Stimulated activated CD4-positive, alpha-beta T cell treated with anti-CD3 and anti-CD28 coated beads, TNF-alpha, amount 100 ng/mL, for 24 hours (primary cell): ENCODE results near the gene ST3GAL4.

Experiments
- DNase-seq, 3 experiments: peaks; one replicate each; pipeline ENCODE4 v3.0.0-alpha.2; 2020; ENCODE audit warnings: low read depth in 3 of 3

ST3GAL4 gene

GRCh38 chr11:126450198-126450597 lies 94.7 kb downstream of the ST3GAL4 start:
- no peak for DNase-seq

DNA sequence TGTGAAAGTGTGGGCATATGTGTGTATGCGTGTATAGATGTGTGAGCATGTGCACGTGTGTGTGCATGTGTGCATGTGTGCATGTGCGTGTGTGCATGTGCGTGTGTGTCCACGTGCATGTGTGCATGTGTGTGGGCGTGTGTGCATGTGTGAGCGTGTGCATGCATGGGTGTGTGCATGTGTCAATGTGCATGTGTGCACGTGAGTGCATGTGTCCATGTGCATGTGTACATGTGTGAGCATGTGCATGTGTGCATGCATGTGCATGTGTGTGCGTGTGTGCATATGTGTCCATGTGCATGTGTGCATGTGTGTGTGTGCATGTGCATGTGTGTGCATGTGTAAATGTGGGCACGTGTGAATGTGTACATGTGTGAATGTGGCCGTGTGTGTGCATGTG lies 95.3 kb downstream of the ST3GAL4 start:
- DNase-seq, result no peak

- DNase-seq, result no peak
These were observed 95.8 kb downstream of the ST3GAL4 start for GRCh38 chr11:126451211-126451802.

DNA sequence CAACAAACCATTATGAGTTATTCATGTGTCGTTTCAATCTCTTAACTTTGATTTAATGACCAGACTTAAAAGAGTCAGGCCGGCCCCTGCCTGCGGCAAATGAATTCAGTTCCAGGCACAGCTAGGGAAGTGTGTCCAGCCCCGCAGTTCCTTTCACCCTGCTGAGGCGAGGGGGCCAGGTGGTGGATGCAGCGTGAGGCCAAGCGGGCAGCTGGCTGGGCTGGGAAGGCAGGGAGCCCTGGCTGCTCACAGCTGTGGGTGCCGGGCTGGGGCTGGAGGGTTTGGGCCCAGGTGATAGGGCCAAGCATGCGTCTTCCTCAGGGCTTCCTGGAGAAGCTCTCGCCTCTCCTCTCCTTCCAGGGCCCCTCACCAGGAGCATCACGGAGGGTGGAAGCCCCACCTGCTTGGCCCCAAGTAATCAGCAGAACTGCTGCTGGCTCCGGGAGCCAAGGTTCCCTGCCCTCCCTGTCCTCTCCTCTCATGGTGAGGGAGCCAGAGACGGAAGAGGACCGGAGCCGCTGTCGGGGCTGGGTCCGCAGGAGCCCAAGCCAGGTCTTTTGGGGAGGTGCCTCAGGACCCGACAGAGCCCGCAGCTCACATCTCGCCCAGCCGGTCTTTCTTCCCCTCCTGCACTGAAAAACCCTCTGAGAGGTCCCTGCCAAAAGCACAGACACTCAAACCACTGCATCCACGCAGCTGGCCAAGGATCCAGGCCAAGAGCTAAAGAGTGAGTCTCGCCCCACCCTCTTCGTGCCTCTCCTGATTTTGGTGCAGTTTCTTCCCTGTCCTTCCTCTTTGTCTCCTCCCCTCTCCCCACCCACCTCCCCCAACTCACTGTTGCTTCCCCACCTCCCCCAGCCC lies 97.0 kb downstream of the ST3GAL4 start:
- DNase-seq, result no peak

DNA sequence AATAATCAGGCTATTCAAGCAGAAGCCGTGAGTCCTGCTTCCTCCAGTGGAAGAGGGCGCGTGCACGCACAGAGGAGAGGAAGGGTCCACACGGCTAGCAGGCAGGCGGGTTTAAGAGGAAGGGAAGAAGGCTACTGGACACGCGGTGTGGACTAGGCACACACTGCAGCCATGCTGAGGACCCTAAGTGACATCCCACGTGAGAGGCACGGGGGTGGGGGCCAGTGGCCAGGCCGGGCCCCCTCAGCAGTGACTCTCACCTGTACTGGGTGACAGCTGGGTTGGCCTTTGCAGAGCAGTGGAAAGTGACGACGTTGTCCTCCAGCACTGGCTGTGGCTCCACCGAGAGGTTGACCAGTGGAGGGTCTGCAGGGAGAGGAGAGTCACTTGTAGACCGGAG lies 100.6 kb downstream of the ST3GAL4 start:
- DNase-seq, result no peak

DNA sequence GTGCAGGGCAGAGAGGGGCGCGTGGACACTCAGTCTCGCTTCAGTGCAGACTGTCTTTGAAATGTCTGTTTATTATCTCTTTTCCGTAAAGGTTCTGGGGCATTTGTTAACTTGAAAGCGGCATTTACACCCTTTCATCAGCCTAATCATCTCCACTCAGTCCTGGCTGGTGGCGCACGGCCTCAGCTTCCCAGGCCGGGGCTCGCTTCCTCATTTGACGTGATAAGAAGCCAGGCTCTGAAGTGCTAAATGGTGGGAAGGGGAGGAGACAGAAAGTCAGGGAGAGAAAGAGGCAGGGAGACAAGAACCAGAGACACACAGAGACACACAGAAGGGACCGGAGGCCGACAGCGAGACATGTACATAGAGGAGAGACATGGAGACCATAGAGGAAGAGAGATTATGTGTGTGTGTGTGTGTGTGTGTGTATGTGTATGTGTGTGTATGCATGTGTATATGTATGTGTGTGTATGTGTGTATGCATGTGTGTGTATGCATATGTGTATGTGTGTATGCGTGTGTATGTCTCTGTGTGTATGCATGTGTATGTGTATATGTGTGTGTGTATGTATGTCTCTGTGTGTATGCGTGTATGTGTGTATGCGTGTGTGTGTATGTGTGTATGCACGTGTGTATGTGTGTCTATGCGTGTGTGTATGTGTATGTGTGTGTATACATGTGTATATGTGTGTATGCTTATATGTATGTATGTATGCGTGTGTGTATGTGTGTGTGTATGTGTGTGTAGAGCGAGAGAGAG lies 101.5 kb downstream of the ST3GAL4 start:
- no peak for DNase-seq

DNA sequence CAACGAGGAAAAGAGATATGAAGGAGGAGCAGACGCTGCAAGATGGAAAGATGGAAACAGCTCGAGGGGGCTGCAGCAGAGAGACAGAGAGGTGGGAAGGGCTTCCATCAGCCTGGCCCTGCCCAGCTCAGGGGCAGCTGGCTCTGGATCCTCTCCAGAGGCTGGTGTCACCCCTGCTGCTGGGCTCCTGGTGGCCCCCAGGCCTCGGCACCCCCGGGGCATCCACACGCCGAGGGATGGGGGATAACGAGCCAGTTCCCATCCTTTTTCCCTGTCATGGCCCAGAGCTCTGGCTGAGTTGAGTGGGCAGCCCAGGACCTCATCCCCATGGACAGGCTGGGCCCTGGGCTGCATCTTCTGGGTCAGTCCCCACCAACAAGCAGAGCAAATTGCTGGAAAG lies 102.3 kb downstream of the ST3GAL4 start:
- no peak for DNase-seq

DNA sequence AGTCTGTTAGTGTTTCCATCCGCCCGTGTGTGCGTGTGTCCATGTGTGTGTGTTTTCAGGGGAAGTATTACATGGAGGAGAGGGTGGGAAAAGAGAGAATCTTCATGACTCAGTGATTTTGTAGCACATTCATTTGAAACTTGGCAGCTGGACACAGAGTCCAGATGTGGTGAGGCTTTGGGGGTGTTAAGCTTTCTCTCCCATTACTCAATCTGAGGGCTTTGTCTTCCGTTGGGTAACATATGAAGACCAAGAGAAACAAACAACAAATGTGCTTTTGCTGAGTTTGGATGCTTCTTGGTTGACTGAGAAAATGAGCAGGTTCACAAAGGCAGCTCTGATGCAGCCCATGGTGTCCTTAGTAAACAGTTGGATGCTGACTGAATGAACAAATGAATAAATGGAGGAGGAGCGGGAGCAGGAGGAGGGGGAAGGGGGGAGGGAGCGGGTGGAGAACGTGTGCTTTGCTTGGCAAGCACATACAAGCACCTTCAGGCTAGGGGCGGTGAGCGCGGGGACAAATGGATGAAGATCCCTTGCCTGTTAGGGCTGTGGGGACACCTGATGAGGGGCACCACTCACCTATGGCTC lies 104.3 kb downstream of the ST3GAL4 start:
- no peak for DNase-seq

GRCh38 chr11:126460417-126461095 lies 105.1 kb downstream of the ST3GAL4 start:
- DNase-seq, result no peak

DNA sequence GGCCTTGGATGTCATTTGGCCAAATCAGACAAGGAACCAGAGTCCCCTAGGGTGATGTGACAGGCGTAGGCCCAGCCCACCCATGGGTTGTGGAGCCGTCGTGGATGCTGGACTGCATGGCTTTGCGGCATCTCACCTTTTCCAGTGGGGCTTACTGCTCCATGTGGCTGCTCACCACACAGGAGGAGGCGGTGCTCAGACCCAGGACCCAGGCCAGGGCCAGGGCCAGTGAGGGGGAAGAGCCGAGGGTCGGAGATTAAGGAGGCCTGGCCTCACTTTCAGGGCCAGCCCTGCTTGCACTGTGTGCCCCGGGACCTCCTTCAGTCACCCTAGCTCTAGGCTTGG lies 105.6 kb downstream of the ST3GAL4 start:
- no peak for DNase-seq

DNA sequence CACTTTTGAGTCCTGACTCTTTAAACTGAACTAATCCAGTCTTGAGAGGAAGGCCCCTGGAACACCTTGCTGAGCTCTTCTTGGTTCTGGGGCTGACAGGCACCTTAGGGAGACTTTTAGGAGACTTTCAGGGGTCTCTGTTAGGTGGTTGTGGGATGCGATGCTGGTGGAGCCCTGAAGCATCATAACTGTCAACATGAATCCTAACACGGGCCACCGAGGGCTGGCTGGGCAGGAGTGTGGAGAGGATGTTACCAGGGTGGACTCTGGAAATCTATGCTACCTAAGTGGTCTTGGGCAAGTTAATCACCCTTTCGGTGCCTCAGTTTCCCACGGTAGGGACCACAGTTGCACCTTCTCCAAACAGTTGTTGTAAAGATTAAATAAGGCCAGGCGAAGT lies 106.5 kb downstream of the ST3GAL4 start:
- DNase-seq, result no peak

GRCh38 chr11:126462422-126462821 lies 106.9 kb downstream of the ST3GAL4 start:
- no peak for DNase-seq
